Measurements from ENCODE around the gene PPWD1.

PPWD1 gene

GRCh38 chr5:65624025-65624570 lies 61.0 kb downstream of the PPWD1 start, which contains the start of gene TRIM23:
TRIM23 (minus strand) TSS chr5:65624333; CDS start chr5:65624274, 59 bp downstream.
- DNase-seq, result no peak

- no peak for DNase-seq
Observed at GRCh38 chr5:65624571-65625555, 61.8 kb downstream of the PPWD1 start, which contains the start of the genes SHLD3 and TRAPPC13. SHLD3 (plus strand) TSS chr5:65625027; CDS start chr5:65629588, 4,561 bp downstream. TRAPPC13 (plus strand) TSS chr5:65625027; CDS start chr5:65625061, 34 bp downstream.

DNA sequence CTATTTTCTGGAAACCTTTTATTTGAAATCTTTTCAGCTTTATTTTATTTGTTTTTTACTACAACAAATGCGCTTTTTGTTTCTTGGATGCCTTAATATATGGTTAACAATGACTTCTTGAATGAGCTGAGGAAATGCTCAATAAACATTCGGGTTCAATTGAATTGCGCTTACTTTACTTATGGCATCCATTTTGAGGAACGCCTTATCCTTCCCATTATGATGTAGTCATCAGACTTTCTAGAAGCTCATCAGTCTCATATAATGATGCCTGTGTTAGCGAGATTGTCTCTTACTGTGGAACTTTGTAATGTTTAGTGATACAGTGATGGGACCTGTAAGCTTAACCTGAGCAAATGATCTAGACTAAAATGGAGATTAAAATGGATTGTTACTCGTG lies 62.6 kb downstream of the PPWD1 start:
- no peak for DNase-seq

DNA sequence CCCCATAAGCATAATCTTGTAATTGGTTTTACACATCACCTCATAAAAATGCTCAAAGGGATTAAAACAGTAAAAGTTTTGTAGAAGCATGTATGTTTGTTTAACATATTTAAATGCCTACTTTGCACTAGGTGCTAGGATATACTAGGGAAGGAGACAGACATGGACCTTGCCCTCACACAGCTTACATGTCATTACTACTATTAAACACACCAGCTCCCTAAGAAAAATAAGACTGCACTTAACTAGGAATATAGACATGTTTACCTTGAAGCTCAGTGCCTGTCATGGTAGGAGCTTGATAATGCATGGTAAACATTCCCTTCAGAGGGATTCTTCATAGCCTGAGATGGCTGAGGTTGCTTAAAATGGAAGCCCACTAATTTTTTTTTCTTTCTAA lies 67.9 kb downstream of the PPWD1 start:
- no peak for DNase-seq
